GM12878 (cell line): Measurements from ENCODE around the gene CCDC12. TPM values are rescaled to one million over a fixed set of nuclear protein-coding genes. Genes with fewer than 3 reads are reported as not detected.
A peak's percentile ranks its signal among the peaks of the same experiment; 100 is the strongest.

Source experiments
- ATAC-seq: fragments of 200-7000 bp; cut with Tn5 transposase; 3 replicates; pipeline ENCODE4 v1.9.1; 2020; ENCODE audit warnings: mild to moderate bottlenecking, moderate library complexity
- BruUV-seq: library from RNA; stranded (reverse); fragments of 400-500 nt; replicated peaks from 2 replicates; lab custom pipeline; 2021; lab: Mats Ljungman, UMichigan
- CTCF ChIA-PET: fragments of 300-600 bp; sonication (Branson Sonifier 250); formaldehyde crosslinking; extraction: SDS; loops from one replicate; lab custom pipeline; 2021; ENCODE audit warnings: inconsistent platforms; lab: Yijun Ruan, JAX
- POLR2A ChIA-PET: fragments of 350-600 bp; formaldehyde crosslinking; extraction: SDS; loops from one replicate; lab custom pipeline; 2021; ENCODE audit warnings: inconsistent platforms; lab: Charles Lee
- RAD21 ChIA-PET: fragments of 300-600 bp; sonication (Branson Sonifier 250); formaldehyde crosslinking; loops from one replicate; lab custom pipeline; 2023; ENCODE audit warnings: antibody characterized with exemption; ENCODE audit not compliant: unreplicated experiment; lab: Charles Lee
- SMC1A ChIA-PET: fragments of 300-600 bp; sonication (Branson Sonifier 250); formaldehyde crosslinking; loops from one replicate; lab custom pipeline; 2023; ENCODE audit not compliant: unreplicated experiment, uncharacterized antibody; lab: Charles Lee
- DNase-seq: peaks from one replicate; pipeline ENCODE4 v3.0.0-alpha.2; 2011; ENCODE audit warnings: low read depth, low spot score
- FAIRE-seq: peaks from 3 replicates; lab custom pipeline; 2011; peaks lifted over from hg19 to GRCh38; lab: Jason Lieb, UNC
- H2AFZ ChIP-seq: 2 replicates; pipeline ENCODE4 v1.6.0; 2011; ENCODE audit warnings: low read depth, low read length, control low read depth; ENCODE audit not compliant: control insufficient read depth
- H3K27ac ChIP-seq: 2 replicates; pipeline ENCODE4 v1.5.1; 2011; ENCODE audit warnings: control low read depth; ENCODE audit not compliant: control insufficient read depth, insufficient read depth
- H3K27me3 ChIP-seq, 2 experiments: replicated peaks in 1 of 2; 2 replicates each; pipeline versions ENCODE4 v1.6.0 to v1.6.1; 2011; ENCODE audit warnings: low read length in 1 of 2; ENCODE audit not compliant: control insufficient read depth in 2 of 2, insufficient read depth in 2 of 2
- H3K36me3 ChIP-seq, 2 experiments: 2 replicates each; pipeline ENCODE4 v1.5.1; 2011; ENCODE audit warnings: low read length in 1 of 2; ENCODE audit not compliant: control insufficient read depth in 2 of 2, insufficient read depth in 2 of 2
- H3K4me1 ChIP-seq: 2 replicates; pipeline ENCODE4 v1.6.1; 2011; ENCODE audit warnings: mild to moderate bottlenecking, low read length, moderate library complexity, mixed read lengths; ENCODE audit not compliant: control insufficient read depth, insufficient read depth
- H3K4me2 ChIP-seq: 2 replicates; pipeline ENCODE4 v1.6.0; 2011; ENCODE audit warnings: control low read depth; ENCODE audit not compliant: control insufficient read depth, insufficient read depth
- H3K4me3 ChIP-seq: fragments of 200-600 bp; sonication (generic); 2 replicates; pipeline ENCODE4 v1.5.1; 2016
- H3K79me2 ChIP-seq: 2 replicates; pipeline ENCODE4 v1.6.0; 2011; ENCODE audit warnings: low read length; ENCODE audit not compliant: control insufficient read depth, insufficient read depth
- H3K9ac ChIP-seq: 2 replicates; pipeline ENCODE4 v1.8.0; 2011; ENCODE audit warnings: low read length, control low read depth, mixed read lengths; ENCODE audit not compliant: control insufficient read depth, insufficient read depth
- H3K9me3 ChIP-seq: replicated peaks from 3 replicates; pipeline ENCODE4 v1.5.1; 2011; ENCODE audit warnings: mild to moderate bottlenecking, low read length; ENCODE audit not compliant: control insufficient read depth, insufficient read depth
- H4K20me1 ChIP-seq: 2 replicates; pipeline ENCODE4 v1.6.0; 2011; ENCODE audit not compliant: control insufficient read depth, insufficient read depth
- ATF7 ChIP-seq: fragments of 450-650 bp; IDR thresholded peaks from 2 replicates; pipeline ENCODE4 v1.6.1; 2016; ENCODE audit warnings: low read depth, mild to moderate bottlenecking
- BCL11A ChIP-seq: IDR thresholded peaks from 2 replicates; pipeline ENCODE4 v1.6.1; 2011; ENCODE audit warnings: low read depth, low read length
- DPF2 ChIP-seq: fragments of 450-650 bp; IDR thresholded peaks from 2 replicates; pipeline ENCODE4 v1.6.1; 2017; ENCODE audit warnings: mild to moderate bottlenecking
- EED ChIP-seq: sonication (generic); IDR thresholded peaks from 2 replicates; pipeline ENCODE4 v1.6.1; 2016; ENCODE audit warnings: antibody characterized with exemption, low read depth
- ETV6 ChIP-seq, 2 experiments: fragments of 450-650 bp in 1 of 2; IDR thresholded peaks in 1 of 2; conservative IDR thresholded peaks in 1 of 2; 2 replicates each; pipeline ENCODE4 v1.6.1; 2014; ENCODE audit warnings: antibody characterized with exemption in 1 of 2, borderline replicate concordance in 1 of 2, low read depth in 1 of 2, mild to moderate bottlenecking in 1 of 2, moderate library complexity in 1 of 2
- IKZF1 ChIP-seq: fragments of 450-650 bp; conservative IDR thresholded peaks from 2 replicates; pipeline ENCODE4 v1.6.1; 2017; ENCODE audit warnings: antibody characterized with exemption, mild to moderate bottlenecking
- IKZF2 ChIP-seq, 2 experiments: fragments of 450-650 bp; IDR thresholded peaks; 2 replicates each; pipeline ENCODE4 v1.6.1; 2017; ENCODE audit warnings: mild to moderate bottlenecking in 2 of 2, moderate library complexity in 2 of 2
- KLF5 ChIP-seq: fragments of 450-650 bp; IDR thresholded peaks from 2 replicates; pipeline ENCODE4 v1.6.1; 2014; ENCODE audit warnings: mild to moderate bottlenecking; ENCODE audit not compliant: partially characterized antibody
- MEF2A ChIP-seq: IDR thresholded peaks from 2 replicates; pipeline ENCODE4 v1.6.1; 2011; ENCODE audit warnings: low read depth, mild to moderate bottlenecking, low read length, moderate library complexity; ENCODE audit not compliant: insufficient read depth
- NFYA ChIP-seq: IDR thresholded peaks from 2 replicates; pipeline ENCODE4 v1.6.1; 2011; ENCODE audit warnings: low read depth, mild to moderate bottlenecking, low read length, improper control_type of control experiment, borderline replicate concordance
- NR2F1 ChIP-seq: fragments of 450-650 bp; conservative IDR thresholded peaks from 2 replicates; pipeline ENCODE4 v1.6.1; 2017; ENCODE audit warnings: mild to moderate bottlenecking
- RAD51 ChIP-seq: fragments of 450-650 bp; IDR thresholded peaks from 2 replicates; pipeline ENCODE4 v1.6.1; 2016; ENCODE audit warnings: moderate library complexity, mild to moderate bottlenecking, inconsistent platforms
- TAF1 ChIP-seq: IDR thresholded peaks from 2 replicates; pipeline ENCODE4 v1.6.1; 2011; ENCODE audit warnings: mild to moderate bottlenecking, low read depth, low read length, borderline replicate concordance
- TCF12 ChIP-seq: IDR thresholded peaks from 2 replicates; pipeline ENCODE4 v1.6.1; 2011; ENCODE audit warnings: low read depth, mild to moderate bottlenecking, low read length
- ZNF622 ChIP-seq: fragments of 450-650 bp; IDR thresholded peaks from 2 replicates; pipeline ENCODE4 v1.6.1; 2017; ENCODE audit warnings: mild to moderate bottlenecking, inconsistent platforms
- ZZZ3 ChIP-seq: IDR thresholded peaks from 2 replicates; pipeline ENCODE4 v1.6.1; 2011; ENCODE audit warnings: low read depth; ENCODE audit not compliant: control insufficient read depth, insufficient read length
- WGBS: methylation state at CpG from one replicate; pipeline ENCODE4 v1.1.6; 2016; ENCODE audit warnings: low lambda C conversion rate; ENCODE audit not compliant: insufficient replicate concordance, insufficient coverage; ENCODE audit errors: missing lambda C conversion rate; 5-methylcytosine and 5-hydroxymethylcytosine counted together
- in situ Hi-C: fragments of 300-500 bp; cut with MboI; formaldehyde crosslinking; loops from 9 replicates; pipeline ENCODE4 v1.14.3; 2018; ENCODE audit warnings: mixed read lengths
- intact Hi-C: fragments of 100-400 bp; cut with micrococcal nuclease; formaldehyde crosslinking; loops from one replicate; pipeline ENCODE4 v1.14.2; 2022; ENCODE audit not compliant: unreplicated experiment
- polyA plus RNA-seq, 11 experiments: library from polyadenylated mRNA; depleted of rRNA in 4 of 11; unstranded in 6 of 11; stranded (reverse) in 5 of 11; fragments of >200 nt; fragmentation: Nextera tagmentation in 4 of 11; fragmentation: Illumina TruSeq in 1 of 11; extraction: Ambion mirVana in 4 of 11; extraction: Trizol in 1 of 11; gene quantifications; 1 replicate in 1 of 11; 2 replicates in 10 of 11; pipeline versions ENCODE4 v1.2.1 to v1.2.3, GENCODE V29; 2011 to 2016; ENCODE audit warnings: inconsistent platforms in 2 of 11, missing spikeins in 2 of 11, low read depth in 1 of 11
- total RNA-seq, 4 experiments: library from RNA; depleted of rRNA in 3 of 4; stranded (reverse); fragments of >200 nt in 3 of 4; fragmentation: Illumina TruSeq in 1 of 4; extraction: Trizol in 1 of 4; gene quantifications; 2 replicates each; pipeline versions ENCODE4 v1.2.1 to v1.2.3, GENCODE V29; 2013 to 2021
- TF ChIP-seq, protein P1 (sequence below): fragments of 450-650 bp; IDR thresholded peaks from 2 replicates; pipeline ENCODE4 v1.6.1; 2016; ENCODE audit warnings: mild to moderate bottlenecking, moderate library complexity, borderline replicate concordance
- TF ChIP-seq, protein P2 (sequence below): IDR thresholded peaks from 2 replicates; pipeline ENCODE4 v1.6.1; 2012; ENCODE audit warnings: low read length, inconsistent platforms
- TF ChIP-seq, protein P3 (sequence below): IDR thresholded peaks from 2 replicates; pipeline ENCODE4 v1.6.1; 2011; ENCODE audit warnings: mild to moderate bottlenecking, low read depth, low read length, moderate library complexity; ENCODE audit not compliant: insufficient replicate concordance

The CCDC12 gene
- total and polyA plus RNA-seq, 10 of the 15 experiments (the other 5 are each of a cell fraction or from before 2014, with no cell fraction given), result 9.2 to 91.4 (median 61.3) TPM

DNA sequence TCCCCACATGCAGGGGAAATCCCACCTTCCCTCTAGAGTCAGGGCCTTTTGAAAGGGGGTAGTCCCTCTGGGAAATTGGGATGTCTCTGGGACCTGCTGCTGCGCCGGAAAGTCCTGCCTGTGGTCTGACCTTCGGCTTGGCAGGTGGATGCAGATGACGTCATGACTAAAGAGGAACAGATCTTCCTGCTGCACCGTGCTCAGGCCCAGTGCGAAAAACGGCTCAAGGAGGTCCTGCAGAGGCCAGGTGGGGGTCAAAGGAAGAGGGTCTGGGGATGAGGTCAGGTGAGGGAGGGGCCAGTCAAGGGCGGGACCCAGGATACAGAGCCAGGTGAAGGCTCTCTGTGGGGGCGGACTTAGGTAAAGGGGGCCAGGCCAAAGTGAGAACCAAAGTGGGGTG is 82.8 kb downstream of the CCDC12 start:
- Histone ChIP-seq H3K4me1 (no peaks in the 10 kb centered on the region; the same call in 1 of the 2 replicates), H3K9ac (no peak overlapping the region), H3K79me2 (no peaks in the 10 kb centered on the region), H3K9me3 (no peaks in the 10 kb centered on the region), H4K20me1 (peaks cover 3% of the 10 kb centered on the region; the same call in 1 of the 2 replicates), H3K27ac (no peak overlapping the region), H3K27me3 (peaks cover 2 to 3% of the 10 kb centered on the region in 2 experiments; a peak in 3 of 4 replicates), H3K4me2 (no peak overlapping the region), H3K4me3 (no peak overlapping the region), H3K36me3 (no peaks in the 10 kb centered on the region), H2AFZ (no peak overlapping the region)
- RAD21 ChIA-PET, result interaction anchor here (0.6 to 1.8 kb wide), 4 partner anchors 16 to 552 kb away, joined by 3 to 4 read pairs (median 4); no protein-coding TSS in a partner anchor
- no peak for ATAC-seq
- intact Hi-C loops (no loop called here), in situ Hi-C loops (no loop called here)
- DNase-seq, result no peak
- CTCF ChIA-PET, result interaction anchor here (0.6 to 1.9 kb wide), 5 partner anchors 15 to 198 kb away, joined by 3 to 4 read pairs (median 3); partner anchors contain the start of gene PTH1R
- no peak for FAIRE-seq
- 19% methylated on average over 9 of the region's 9 CpGs for WGBS
- no TSS peak for BruUV-seq
- POLR2A ChIA-PET, result no interaction called here
- SMC1A ChIA-PET, result interaction anchor here (2.5 kb wide), 1 partner anchor 26 kb away, joined by 16 read pairs; no protein-coding TSS in a partner anchor
- TF ChIP-seq ZNF622, result no peak
- no peak for TF ChIP-seq DPF2
- no peak for TF ChIP-seq ZZZ3
- no peak for TF ChIP-seq ETV6 (conservative IDR thresholded peaks at IDR 0.05 in 1 of 2, IDR thresholded peaks at IDR 0.05 in 1 of 2; ENCODE audit: borderline replicate concordance in 1 of 2, low read depth in 1 of 2)
- peak; percentile 46 for TF ChIP-seq NR2F1
- peak; percentile 23 to 29; a peak in 2 of 4 replicates for TF ChIP-seq IKZF2 (IDR thresholded peaks at IDR 0.05)
- TF ChIP-seq ATF7, result peak; percentile 95
- TF ChIP-seq, protein P1, sequence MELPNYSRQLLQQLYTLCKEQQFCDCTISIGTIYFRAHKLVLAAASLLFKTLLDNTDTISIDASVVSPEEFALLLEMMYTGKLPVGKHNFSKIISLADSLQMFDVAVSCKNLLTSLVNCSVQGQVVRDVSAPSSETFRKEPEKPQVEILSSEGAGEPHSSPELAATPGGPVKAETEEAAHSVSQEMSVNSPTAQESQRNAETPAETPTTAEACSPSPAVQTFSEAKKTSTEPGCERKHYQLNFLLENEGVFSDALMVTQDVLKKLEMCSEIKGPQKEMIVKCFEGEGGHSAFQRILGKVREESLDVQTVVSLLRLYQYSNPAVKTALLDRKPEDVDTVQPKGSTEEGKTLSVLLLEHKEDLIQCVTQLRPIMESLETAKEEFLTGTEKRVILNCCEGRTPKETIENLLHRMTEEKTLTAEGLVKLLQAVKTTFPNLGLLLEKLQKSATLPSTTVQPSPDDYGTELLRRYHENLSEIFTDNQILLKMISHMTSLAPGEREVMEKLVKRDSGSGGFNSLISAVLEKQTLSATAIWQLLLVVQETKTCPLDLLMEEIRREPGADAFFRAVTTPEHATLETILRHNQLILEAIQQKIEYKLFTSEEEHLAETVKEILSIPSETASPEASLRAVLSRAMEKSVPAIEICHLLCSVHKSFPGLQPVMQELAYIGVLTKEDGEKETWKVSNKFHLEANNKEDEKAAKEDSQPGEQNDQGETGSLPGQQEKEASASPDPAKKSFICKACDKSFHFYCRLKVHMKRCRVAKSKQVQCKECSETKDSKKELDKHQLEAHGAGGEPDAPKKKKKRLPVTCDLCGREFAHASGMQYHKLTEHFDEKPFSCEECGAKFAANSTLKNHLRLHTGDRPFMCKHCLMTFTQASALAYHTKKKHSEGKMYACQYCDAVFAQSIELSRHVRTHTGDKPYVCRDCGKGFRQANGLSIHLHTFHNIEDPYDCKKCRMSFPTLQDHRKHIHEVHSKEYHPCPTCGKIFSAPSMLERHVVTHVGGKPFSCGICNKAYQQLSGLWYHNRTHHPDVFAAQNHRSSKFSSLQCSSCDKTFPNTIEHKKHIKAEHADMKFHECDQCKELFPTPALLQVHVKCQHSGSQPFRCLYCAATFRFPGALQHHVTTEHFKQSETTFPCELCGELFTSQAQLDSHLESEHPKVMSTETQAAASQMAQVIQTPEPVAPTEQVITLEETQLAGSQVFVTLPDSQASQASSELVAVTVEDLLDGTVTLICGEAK, result no peak
- TF ChIP-seq, protein P2, sequence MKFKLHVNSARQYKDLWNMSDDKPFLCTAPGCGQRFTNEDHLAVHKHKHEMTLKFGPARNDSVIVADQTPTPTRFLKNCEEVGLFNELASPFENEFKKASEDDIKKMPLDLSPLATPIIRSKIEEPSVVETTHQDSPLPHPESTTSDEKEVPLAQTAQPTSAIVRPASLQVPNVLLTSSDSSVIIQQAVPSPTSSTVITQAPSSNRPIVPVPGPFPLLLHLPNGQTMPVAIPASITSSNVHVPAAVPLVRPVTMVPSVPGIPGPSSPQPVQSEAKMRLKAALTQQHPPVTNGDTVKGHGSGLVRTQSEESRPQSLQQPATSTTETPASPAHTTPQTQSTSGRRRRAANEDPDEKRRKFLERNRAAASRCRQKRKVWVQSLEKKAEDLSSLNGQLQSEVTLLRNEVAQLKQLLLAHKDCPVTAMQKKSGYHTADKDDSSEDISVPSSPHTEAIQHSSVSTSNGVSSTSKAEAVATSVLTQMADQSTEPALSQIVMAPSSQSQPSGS, result no peak
- TF ChIP-seq RAD51, result no peak
- TF ChIP-seq IKZF1, result peak; percentile 55; the same call in 1 of the 2 replicates
- TF ChIP-seq BCL11A, result no peak
- no peak for TF ChIP-seq NFYA
- TF ChIP-seq TCF12, result no peak
- TF ChIP-seq, protein P3, sequence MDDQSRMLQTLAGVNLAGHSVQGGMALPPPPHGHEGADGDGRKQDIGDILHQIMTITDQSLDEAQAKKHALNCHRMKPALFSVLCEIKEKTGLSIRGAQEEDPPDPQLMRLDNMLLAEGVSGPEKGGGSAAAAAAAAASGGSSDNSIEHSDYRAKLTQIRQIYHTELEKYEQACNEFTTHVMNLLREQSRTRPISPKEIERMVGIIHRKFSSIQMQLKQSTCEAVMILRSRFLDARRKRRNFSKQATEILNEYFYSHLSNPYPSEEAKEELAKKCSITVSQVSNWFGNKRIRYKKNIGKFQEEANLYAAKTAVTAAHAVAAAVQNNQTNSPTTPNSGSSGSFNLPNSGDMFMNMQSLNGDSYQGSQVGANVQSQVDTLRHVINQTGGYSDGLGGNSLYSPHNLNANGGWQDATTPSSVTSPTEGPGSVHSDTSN, result no peak
- no peak for TF ChIP-seq KLF5
- TF ChIP-seq MEF2A, result no peak
- TF ChIP-seq EED, result no peak
- no peak for TF ChIP-seq TAF1
